Measurements from ENCODE around the gene LARP1. TPM values are rescaled to one million over a fixed set of nuclear protein-coding genes. Genes with fewer than 3 reads are reported as not detected.

Gene LARP1
- total RNA-seq, 2 experiments from 2014 or later = 285 to 292 TPM

DNA sequence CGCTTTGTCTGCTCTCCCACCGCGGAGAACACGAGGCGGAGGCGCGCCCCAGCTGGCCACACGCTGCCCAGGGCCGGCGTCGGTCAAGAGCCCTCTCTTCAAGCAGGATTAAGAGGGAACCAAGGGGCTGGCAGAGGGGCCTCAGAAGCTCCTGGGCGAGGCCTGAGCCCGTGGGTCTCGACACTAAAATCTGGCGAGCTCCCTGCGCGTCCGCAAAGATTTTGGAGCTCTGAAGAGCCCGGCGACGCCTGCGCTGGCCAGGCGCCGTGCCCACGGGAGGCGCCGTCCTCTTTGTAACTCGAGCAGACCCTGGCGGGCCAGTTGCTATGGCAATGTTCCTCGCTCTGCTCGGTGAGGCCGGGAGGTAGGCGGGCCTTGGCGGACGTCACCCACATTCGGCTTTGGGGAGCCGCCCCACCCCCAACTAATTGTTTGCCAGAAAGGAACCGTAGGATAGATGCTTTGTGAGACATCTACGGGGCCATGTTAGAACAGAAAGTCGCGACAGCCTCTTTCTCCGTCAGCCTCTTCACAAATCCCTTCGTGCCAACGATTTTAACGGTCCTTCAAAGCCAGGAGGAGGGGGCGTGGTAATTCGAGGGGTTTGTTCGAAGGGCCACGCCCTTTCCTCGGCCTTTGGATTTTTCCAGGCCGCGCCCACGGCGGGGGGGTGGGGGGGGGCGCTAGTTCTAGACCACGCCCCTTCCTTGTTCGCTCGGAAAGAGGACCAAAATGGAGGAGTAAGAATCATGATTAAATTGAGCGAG is 102.5 kb downstream of the LARP1 start:
- H3K4me3 Mint-ChIP-seq = peak overlapping the region; percentile 85
- no peaks in the 10 kb centered on the region for H3K27me3 Mint-ChIP-seq
- H3K36me3 Mint-ChIP-seq = peaks cover 22% of the 10 kb centered on the region
- DNase-seq = peak; percentile 87
- peaks cover 40% of the 10 kb centered on the region for H3K4me1 Mint-ChIP-seq
- peak overlapping the region; percentile 99 for H3K27ac Mint-ChIP-seq
- no peaks in the 10 kb centered on the region for H3K9me3 Mint-ChIP-seq

DNA sequence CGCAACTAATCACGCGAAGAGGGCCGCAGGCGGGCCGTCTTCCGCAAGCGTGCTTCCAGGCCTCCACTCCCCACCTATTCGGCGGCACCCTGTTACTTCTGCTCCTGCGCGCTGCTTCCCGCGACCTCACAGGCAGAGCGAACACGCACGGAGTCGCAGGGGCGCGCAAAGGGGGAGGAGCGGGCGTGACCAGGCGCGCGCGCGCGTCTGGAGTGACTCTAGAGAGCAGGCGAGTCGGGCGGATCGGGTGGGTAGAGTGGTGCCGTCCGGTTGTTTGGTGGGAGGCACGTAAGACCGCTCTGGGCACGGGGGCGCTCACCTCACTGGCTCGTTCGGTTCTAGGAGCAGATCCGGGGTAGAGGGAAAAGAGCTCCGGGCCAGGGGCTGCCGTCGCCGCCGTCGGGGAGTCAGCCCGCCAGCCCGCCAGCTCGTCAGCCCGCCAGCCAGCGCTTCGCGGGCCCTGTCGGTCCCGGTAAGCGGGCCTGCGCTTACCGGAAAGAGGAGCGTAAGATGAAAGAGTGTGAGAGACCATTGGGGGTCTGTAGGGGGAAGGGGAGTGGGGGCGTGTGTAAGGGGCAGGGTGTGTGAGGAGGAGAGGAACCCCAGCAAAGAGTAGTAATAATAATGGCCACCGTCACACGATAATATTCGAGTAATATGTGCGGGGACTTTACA is 103.3 kb downstream of the LARP1 start, which contains the start of gene CNOT8:
CNOT8 (plus strand) TSS at position 331 of the 675 bp plus-strand sequence. CDS start 4,652 bp downstream, outside the sequence.
- peak within 1 kb of the TSS; percentile 99 for H3K27ac Mint-ChIP-seq
- peak within 1 kb of the TSS; percentile 85 for H3K4me3 Mint-ChIP-seq
- H3K9me3 Mint-ChIP-seq = no peaks in the 10 kb centered on the region

DNA sequence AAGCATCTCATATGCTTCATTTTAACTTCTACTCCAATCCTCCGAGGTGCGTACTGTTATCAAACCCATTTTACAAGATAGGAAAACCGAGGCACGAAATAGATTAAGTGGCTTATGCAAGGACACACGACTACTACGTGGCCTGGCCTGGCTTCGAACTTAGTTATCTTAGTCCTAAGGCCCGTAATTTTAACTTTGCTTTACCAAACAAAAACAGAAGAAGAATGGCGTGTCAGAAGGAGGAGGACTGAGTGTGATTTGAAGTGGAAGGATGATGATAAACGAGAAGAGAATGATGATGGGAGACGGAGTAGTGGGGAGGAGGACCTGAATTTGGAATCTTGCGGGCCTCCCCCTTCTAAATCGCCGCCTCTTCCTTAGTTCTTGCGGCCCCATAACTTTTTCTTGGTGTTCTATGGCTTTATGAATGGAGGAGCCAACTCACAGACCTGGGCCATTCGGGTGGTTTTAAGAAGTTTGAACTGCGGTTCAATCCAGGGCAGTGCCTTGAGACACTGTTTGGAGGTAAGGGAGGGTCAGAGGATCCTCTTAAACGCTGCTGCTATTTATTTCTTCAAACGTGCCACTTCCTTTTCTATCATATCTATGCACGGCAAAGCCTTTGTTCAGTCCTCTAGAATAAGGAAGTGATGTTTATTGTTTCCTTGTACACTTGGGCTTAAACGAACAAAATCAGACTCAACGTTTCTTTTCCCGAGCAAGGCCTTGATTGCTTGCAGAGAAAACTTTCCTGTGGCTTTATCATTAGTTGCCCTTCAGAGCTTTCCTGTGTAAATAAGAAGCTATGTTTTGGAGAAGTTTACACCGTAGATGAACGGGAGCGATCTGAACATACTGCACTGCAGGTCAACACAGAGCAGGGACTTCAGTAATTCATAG is 104.0 kb downstream of the LARP1 start:
- Mint-ChIP-seq H3K36me3 (peaks cover 31% of the 10 kb centered on the region), H3K4me1 (peaks cover 50% of the 10 kb centered on the region), H3K27me3 (no peaks in the 10 kb centered on the region), H3K4me3 (peak overlapping the region; percentile 85), H3K27ac (peak overlapping the region; percentile 99), H3K9me3 (no peaks in the 10 kb centered on the region)
- no peak for DNase-seq

More for the DNA sequence above, 103.3 kb downstream of the LARP1 start, which contains the start of gene CNOT8:
- DNase-seq = peak; percentile 98
- Mint-ChIP-seq H3K27me3 (no peaks in the 10 kb centered on the region), H3K36me3 (peaks cover 28% of the 10 kb centered on the region), H3K4me1 (peaks cover 45% of the 10 kb centered on the region)

DNA sequence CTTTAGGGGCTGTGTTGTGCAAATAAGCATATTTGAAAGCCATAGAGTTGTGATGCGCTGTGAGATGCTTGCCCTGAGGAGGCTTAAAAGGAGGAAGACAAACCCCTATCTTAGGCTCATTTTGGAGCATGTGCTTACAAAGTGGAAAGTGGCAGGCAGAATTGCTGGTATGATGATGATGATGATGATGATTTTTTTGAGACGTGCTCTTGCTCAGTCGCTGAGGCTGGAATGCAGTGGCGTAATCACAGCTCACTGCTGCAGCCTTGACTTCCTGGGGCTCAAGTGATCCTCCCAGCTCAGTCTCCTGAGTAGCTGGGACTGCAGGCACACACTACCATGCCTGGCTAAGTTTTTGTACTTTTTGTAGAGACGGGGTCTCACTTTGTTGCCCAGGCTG is 104.9 kb downstream of the LARP1 start:
- Mint-ChIP-seq H3K36me3 (peaks cover 36% of the 10 kb centered on the region), H3K27me3 (no peaks in the 10 kb centered on the region), H3K4me1 (peaks cover 51% of the 10 kb centered on the region), H3K4me3 (peak overlapping the region; percentile 85), H3K9me3 (no peaks in the 10 kb centered on the region), H3K27ac (peak overlapping the region; percentile 99)
- no peak for DNase-seq

DNA sequence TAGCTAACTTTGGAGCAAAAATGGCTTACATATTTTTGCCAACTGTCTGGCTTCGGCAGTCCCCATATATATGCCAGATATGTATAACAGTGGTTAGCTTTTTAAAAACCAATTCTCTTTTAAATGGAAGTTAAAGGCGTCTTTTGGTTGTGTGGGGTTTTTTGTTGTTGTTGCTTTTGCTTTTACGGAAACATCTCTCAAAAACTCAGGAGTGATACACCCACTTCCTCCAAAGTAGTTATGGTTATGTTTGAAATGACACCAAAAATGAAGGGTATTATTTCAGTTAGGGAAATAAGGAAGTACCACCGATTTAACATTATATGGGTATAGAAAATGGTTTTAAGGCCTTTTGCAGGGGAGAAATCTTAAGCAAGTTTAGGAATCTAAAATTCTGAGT is 105.6 kb downstream of the LARP1 start:
- Mint-ChIP-seq H3K36me3 (peaks cover 43% of the 10 kb centered on the region), H3K27me3 (no peaks in the 10 kb centered on the region), H3K27ac (peak overlapping the region; percentile 99), H3K4me1 (peaks cover 56% of the 10 kb centered on the region), H3K9me3 (no peaks in the 10 kb centered on the region), H3K4me3 (peak overlapping the region; percentile 85)
- no peak for DNase-seq

DNA sequence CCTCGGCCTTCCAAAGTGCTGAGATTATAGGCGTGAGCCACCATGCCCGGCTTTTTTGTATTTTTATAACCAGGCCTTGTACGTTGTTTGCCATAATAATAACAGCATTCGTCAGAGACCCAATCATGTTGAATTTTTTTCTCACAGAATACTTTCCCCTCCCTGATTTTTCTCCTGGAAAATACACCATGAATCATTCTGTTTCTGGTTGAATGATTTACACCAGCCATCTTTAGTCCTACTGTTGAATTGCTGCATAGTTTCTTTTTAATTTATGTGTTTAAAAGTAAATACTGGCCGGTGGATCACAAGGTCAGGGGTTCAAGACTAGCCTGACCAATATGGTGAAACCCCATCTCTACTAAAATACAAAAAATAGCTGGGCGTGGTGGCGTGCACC is 106.8 kb downstream of the LARP1 start:
- H3K36me3 Mint-ChIP-seq = peaks cover 51% of the 10 kb centered on the region
- peaks cover 59% of the 10 kb centered on the region for H3K4me1 Mint-ChIP-seq
- H3K4me3 Mint-ChIP-seq = peak overlapping the region; percentile 32

DNA sequence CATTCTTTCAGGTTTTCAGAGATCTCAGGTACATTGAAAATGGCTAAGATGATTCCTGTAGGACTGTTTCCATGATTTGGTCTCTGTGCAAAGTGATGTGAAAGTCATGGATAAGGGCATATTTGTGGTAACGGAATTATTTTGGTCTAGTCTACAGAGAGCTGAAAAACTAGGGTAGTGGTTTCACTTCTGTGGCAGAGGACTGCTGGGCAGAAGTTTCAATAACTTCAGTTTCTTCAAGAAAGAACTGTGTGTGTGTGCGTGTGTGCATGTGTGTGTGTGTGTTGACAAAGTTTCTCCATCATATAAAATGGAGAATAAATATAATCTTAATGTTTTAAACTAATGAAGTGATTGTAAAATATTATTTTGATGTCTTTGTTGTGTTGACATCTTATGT is 107.6 kb downstream of the LARP1 start:
- DNase-seq = no peak
- Mint-ChIP-seq H3K27me3 (no peaks in the 10 kb centered on the region), H3K9me3 (no peaks in the 10 kb centered on the region), H3K4me3 (no peak overlapping the region), H3K27ac (peak overlapping the region; percentile 35), H3K36me3 (peaks cover 55% of the 10 kb centered on the region), H3K4me1 (peaks cover 58% of the 10 kb centered on the region)

More for the DNA sequence above, 106.8 kb downstream of the LARP1 start:
- Mint-ChIP-seq H3K27me3 (no peaks in the 10 kb centered on the region), H3K9me3 (no peaks in the 10 kb centered on the region), H3K27ac (peak overlapping the region; percentile 51)
- DNase-seq = no peak

DNA sequence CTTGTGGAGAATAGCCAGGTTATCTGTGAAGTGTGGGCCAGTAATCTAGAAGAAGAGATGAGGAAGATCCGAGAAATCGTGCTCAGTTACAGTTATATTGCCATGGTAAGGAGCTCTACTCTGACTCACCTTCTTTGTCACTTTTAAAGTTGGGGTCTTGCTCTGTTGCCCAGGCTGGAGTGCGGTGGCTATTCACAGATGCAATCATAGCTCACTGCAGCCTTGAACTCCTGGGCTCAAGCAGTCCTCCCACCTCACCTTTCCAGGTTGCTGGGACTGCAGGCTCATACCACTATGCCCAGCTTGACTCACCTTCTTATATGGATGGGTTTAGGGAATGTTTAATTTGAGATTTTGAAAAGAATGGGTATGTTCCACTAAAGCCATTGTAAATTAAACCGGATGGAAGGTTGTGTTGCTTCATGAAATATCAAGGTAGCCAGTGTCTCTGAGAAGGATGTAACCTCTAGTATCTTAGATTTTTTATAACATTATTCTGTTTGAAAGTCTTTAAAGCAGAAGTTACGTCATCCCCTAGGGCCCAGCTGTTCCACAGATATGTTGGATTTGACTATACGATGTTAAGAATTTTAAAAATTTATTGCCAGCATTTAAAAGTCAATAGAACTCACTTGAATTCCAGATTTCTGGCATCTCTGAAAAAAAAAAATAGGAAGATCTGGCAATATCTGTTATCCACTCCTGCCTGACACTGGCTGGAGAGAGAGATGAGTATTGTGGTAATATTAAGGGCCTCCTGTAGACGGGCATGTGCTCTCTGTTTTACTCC is 108.3 kb downstream of the LARP1 start:
- H3K27me3 Mint-ChIP-seq = no peaks in the 10 kb centered on the region
- peaks cover 55% of the 10 kb centered on the region for H3K36me3 Mint-ChIP-seq
- H3K9me3 Mint-ChIP-seq = no peaks in the 10 kb centered on the region
- H3K4me3 Mint-ChIP-seq = no peak overlapping the region
- H3K4me1 Mint-ChIP-seq = peaks cover 58% of the 10 kb centered on the region
- no peak for DNase-seq
- peak overlapping the region; percentile 14 for H3K27ac Mint-ChIP-seq

DNA sequence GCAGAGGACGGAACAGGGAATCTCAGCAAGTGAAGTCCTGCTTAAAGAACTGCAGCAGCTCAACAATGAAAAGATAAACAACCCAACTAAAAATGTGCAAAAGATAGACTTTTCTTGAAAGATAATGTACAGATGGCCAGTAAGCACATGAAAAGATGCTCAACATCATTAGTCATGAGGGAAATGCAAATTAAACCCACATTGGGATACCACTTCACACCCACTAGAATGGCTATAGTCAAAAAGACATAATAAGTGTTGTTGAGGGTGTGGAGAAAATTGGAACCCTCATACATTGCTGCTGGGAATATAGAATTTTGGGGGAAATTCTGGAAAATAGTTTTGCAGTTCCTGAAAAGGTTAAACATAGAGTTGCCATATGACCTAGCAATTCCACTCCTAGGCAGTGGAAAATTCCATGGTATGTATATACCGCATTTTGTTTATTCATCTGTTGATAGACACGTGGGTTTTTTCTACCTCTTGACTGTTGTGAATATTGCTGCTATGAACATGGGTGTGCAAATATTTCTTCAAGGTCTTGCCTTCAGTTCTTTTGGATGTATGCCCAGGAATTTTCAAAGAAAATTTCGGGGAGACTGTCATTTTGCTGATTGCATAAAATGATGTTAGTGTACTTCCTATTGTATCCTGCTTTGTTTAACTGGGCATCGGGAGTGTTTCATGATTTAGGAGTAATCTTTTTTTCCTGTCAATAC is 110.4 kb downstream of the LARP1 start:
- Mint-ChIP-seq H3K36me3 (peaks cover 46% of the 10 kb centered on the region), H3K4me1 (peaks cover 51% of the 10 kb centered on the region), H3K4me3 (no peak overlapping the region), H3K27ac (peak overlapping the region; percentile 63), H3K9me3 (no peaks in the 10 kb centered on the region), H3K27me3 (no peaks in the 10 kb centered on the region)
- DNase-seq = no peak

DNA sequence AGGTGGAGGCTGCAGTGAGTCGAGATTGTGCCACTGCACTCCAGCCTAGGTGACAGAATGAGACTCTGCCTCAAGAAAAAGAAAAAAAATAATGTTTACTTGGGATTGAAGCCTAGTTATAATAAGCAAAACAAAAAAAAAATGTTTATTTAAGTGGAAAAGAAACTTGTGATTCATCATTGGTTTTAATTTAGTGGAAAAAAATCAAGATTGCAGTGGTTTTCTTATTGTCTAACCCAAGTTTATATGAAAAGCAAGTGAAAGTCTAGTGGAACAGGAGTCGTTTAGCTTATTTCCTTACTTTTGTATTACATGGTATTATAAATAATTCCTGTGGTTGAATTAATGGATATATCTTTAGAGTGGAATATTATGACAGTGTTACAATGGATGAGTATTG is 111.7 kb downstream of the LARP1 start:
- DNase-seq = no peak
- no peaks in the 10 kb centered on the region for H3K9me3 Mint-ChIP-seq
- peaks cover 41% of the 10 kb centered on the region for H3K36me3 Mint-ChIP-seq
- peaks cover 38% of the 10 kb centered on the region for H3K4me1 Mint-ChIP-seq
- H3K27me3 Mint-ChIP-seq = no peaks in the 10 kb centered on the region
- H3K4me3 Mint-ChIP-seq = no peak overlapping the region
- peak overlapping the region; percentile 38 for H3K27ac Mint-ChIP-seq

Other genes with a start within 250 kb of the LARP1 start
- under 1 TPM in 1 of 2 experiments, not detected in 1; 0.08 TPM for gene FAXDC2, start 95.2 kb downstream of the LARP1 start, total RNA-seq
- 10 to 100 TPM; 53.7 to 53.9 TPM for gene CNOT8, start 103.2 kb downstream of the LARP1 start, total RNA-seq
- 10 to 100 TPM; 41.9 to 44.8 TPM for gene GEMIN5, start 182.8 kb downstream of the LARP1 start, total RNA-seq
- 10 to 100 TPM; 75.3 to 91.0 TPM for gene MRPL22, start 185.7 kb downstream of the LARP1 start, total RNA-seq